Hepatocyte (in vitro differentiated cells): ENCODE data around the gene DNAJC30. TPM values are rescaled to one million over a fixed set of nuclear protein-coding genes. Genes with fewer than 3 reads are reported as not detected.
"Not testable (repeated sequence)": the region's sequence is repeated elsewhere in the genome, so short reads cannot be mapped to it uniquely, and the experiment has no call there.

ENCODE experiments used
- DNase-seq: peaks from one replicate; pipeline ENCODE4 v3.0.0-alpha.2; 2016; ENCODE audit warnings: low spot score
- H2AFZ ChIP-seq: fragments of 200-600 bp; sonication (generic); 2 replicates; pipeline ENCODE4 v1.6.0; 2016; ENCODE audit warnings: antibody characterized with exemption, mild to moderate bottlenecking
- H3K27ac ChIP-seq: fragments of 200-600 bp; sonication (generic); 2 replicates; pipeline ENCODE4 v1.5.1; 2016; ENCODE audit warnings: mild to moderate bottlenecking
- H3K27me3 ChIP-seq: fragments of 200-600 bp; sonication (generic); 2 replicates; pipeline ENCODE4 v1.6.1; 2016
- H3K36me3 ChIP-seq: fragments of 200-600 bp; sonication (generic); replicated peaks from 2 replicates; pipeline ENCODE4 v1.5.1; 2016; ENCODE audit warnings: low read depth; ENCODE audit not compliant: insufficient read depth
- H3K4me1 ChIP-seq: fragments of 200-600 bp; sonication (generic); 2 replicates; pipeline ENCODE4 v1.5.1; 2016; ENCODE audit warnings: mild to moderate bottlenecking, moderate library complexity; ENCODE audit not compliant: insufficient read depth
- H3K4me2 ChIP-seq: fragments of 200-600 bp; sonication (generic); 2 replicates; pipeline ENCODE4 v1.6.0; 2016
- H3K4me3 ChIP-seq: fragments of 200-600 bp; sonication (generic); 2 replicates; pipeline ENCODE4 v1.5.1; 2016; ENCODE audit warnings: mild to moderate bottlenecking
- H3K79me2 ChIP-seq: fragments of 200-600 bp; sonication (generic); 2 replicates; pipeline ENCODE4 v1.6.0; 2017; ENCODE audit warnings: mild to moderate bottlenecking
- H3K9me2 ChIP-seq: fragments of 200-600 bp; sonication (generic); replicated peaks from 2 replicates; pipeline ENCODE4 v1.6.0; 2017; ENCODE audit warnings: mild to moderate bottlenecking; ENCODE audit not compliant: insufficient read depth
- H3K9me3 ChIP-seq: fragments of 200-600 bp; sonication (generic); 2 replicates; pipeline ENCODE4 v1.5.1; 2016; ENCODE audit warnings: low read depth, mild to moderate bottlenecking
- H4K20me1 ChIP-seq: fragments of 200-600 bp; sonication (generic); 2 replicates; pipeline ENCODE4 v1.6.0; 2016; ENCODE audit warnings: mild to moderate bottlenecking; ENCODE audit not compliant: insufficient read depth, poor library complexity, severe bottlenecking
- CTCF ChIP-seq: fragments of 200-600 bp; sonication (generic); IDR thresholded peaks from 2 replicates; pipeline ENCODE4 v1.5.1; 2016; ENCODE audit warnings: antibody characterized with exemption, mild to moderate bottlenecking; ENCODE audit not compliant: poor library complexity
- EZH2 ChIP-seq: fragments of 200-600 bp; sonication (generic); IDR thresholded peaks from 2 replicates; pipeline ENCODE4 v1.6.1; 2016; ENCODE audit warnings: antibody characterized with exemption, mild to moderate bottlenecking, borderline replicate concordance
- EZH2phosphoT487 ChIP-seq: fragments of 200-600 bp; sonication (generic); IDR thresholded peaks from one replicate; pipeline ENCODE4 v1.6.1; 2018; ENCODE audit warnings: antibody characterized with exemption, mild to moderate bottlenecking, low read depth, moderate library complexity; ENCODE audit not compliant: unreplicated experiment, severe bottlenecking
- WGBS: methylation state at CpG from one replicate; pipeline ENCODE4 v1.1.6; 2016; ENCODE audit warnings: low lambda C conversion rate; ENCODE audit errors: missing lambda C conversion rate; 5-methylcytosine and 5-hydroxymethylcytosine counted together
- polyA plus RNA-seq: library from polyadenylated mRNA; unstranded; fragments of >200 nt; fragmentation: Nextera tagmentation; extraction: Ambion mirVana; gene quantifications from 2 replicates; pipeline ENCODE4 v1.2.1, GENCODE V29; 2016
- total RNA-seq: library from RNA; depleted of rRNA; stranded (reverse); fragments of >200 nt; gene quantifications from 2 replicates; pipeline ENCODE4 v1.2.3, GENCODE V29; 2014

DNAJC30 gene
- total and polyA plus RNA-seq, 2 experiments from 2014 or later, result 3.0 to 13.9 TPM

- Histone ChIP-seq H3K36me3 (no peaks in the 10 kb centered on the region), H3K27me3 (no peaks in the 10 kb centered on the region), H3K27ac (no peak overlapping the region), H3K4me1 (peaks cover 8% of the 10 kb centered on the region), H3K9me2 (no peaks in the 10 kb centered on the region), H2AFZ (peak overlapping the region; percentile 71), H3K79me2 (peaks cover 8% of the 10 kb centered on the region), H3K9me3 (no peaks in the 10 kb centered on the region), H3K4me3 (peak overlapping the region; percentile 83), H3K4me2 (peak overlapping the region; percentile 93), H4K20me1 (no peaks in the 10 kb centered on the region)
- TF ChIP-seq EZH2, result no peak
- TF ChIP-seq CTCF, result no peak
- TF ChIP-seq EZH2phosphoT487, result no peak
- 2% methylated on average over 6 of the region's 52 CpGs for WGBS
- DNase-seq, result peak; percentile 44
Observed at GRCh38 chr7:73668103-73668885, 15.0 kb downstream of the DNAJC30 start.

DNA sequence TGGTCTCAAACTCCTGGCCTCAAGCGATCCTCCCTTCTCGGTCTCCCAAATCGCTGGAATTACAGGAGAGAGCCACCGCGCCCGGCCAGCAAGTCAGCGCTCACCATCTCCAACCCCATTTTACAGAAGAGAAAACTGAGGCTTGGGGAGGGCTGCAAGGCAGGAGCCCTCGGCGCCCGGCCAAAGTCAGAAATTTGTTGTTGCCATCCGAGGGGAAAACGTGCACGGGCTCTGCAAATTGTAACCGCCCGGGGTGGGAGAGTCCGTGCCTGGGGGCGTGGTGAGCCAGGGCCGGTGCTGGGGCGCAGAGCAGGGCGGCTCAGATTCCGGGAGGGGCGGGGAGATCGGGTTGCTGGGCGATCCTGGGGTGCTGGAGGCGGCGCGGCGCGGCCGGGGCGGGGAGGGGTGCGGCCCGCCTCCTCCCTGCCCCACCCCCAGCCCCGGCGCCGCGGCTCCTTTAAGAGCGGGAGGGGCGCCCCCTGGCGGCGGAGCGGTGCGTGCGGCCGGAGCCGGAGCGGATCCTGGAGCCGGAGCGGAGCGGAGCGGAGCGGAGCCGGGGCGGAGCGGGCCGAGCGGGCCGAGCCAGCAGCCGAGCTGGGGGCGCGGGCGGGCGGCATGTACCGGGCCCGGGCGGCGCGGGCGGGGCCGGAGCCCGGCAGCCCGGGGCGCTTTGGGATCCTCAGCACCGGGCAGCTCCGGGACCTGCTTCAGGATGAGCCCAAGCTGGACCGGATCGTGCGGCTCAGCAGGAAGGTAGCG is 15.7 kb downstream of the DNAJC30 start, which contains the start of gene VPS37D:
Gene VPS37D (plus strand): TSS at position 488 of the 759 bp plus-strand sequence. CDS start 128 bp downstream, at position 616.
- Histone ChIP-seq H3K9me2 (no peaks in the 10 kb centered on the region), H3K79me2 (peaks cover 8% of the 10 kb centered on the region), H4K20me1 (no peaks in the 10 kb centered on the region), H3K9me3 (no peaks in the 10 kb centered on the region), H3K36me3 (no peaks in the 10 kb centered on the region), H3K27me3 (no peaks in the 10 kb centered on the region), H2AFZ (peak within 1 kb of the TSS; percentile 71), H3K4me2 (peak within 1 kb of the TSS; percentile 93), H3K4me3 (peak within 1 kb of the TSS; percentile 83), H3K4me1 (peaks cover 8% of the 10 kb centered on the region), H3K27ac (no peak within 1 kb of the TSS)
- TF ChIP-seq CTCF (peak; percentile 73), EZH2phosphoT487 (no peak)
- WGBS, result 15% methylated on average over 18 of the region's 79 CpGs
- peak; percentile 97 for DNase-seq

DNA sequence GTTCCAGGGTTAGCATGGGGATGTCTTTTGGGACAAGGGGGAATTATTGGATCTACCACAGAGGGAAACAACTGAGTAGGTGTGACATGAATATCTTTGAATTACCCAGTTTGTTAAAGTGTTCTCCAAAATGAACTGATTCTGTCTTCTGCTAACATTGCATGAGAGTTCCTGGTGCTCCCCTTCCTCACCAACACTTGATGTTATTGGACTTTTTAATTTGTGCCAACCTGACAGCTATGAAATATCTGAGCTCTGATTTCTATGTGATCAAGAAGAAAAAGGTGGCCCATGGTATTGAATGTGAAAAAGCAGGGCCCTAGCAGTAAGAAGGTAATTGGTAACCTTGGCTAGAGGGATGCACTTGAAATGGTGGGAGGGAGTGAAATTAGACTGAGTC is 20.2 kb downstream of the DNAJC30 start:
- Histone ChIP-seq H3K27me3 (no peaks in the 10 kb centered on the region), H3K79me2 (no peaks in the 10 kb centered on the region), H2AFZ (no peak overlapping the region), H3K9me2 (no peaks in the 10 kb centered on the region), H3K36me3 (no peaks in the 10 kb centered on the region), H3K9me3 (no peaks in the 10 kb centered on the region), H3K4me2 (no peak overlapping the region), H3K4me1 (no peaks in the 10 kb centered on the region), H4K20me1 (no peaks in the 10 kb centered on the region), H3K27ac (no peak overlapping the region), H3K4me3 (no peak overlapping the region)
- no peak for TF ChIP-seq EZH2phosphoT487
- no peak for TF ChIP-seq CTCF
- TF ChIP-seq EZH2, result no peak
- DNase-seq, result no peak

GRCh38 chr7:73660594-73660993 is 22.7 kb downstream of the DNAJC30 start:
- H3K4me1 ChIP-seq, H4K20me1 ChIP-seq, H3K4me2 ChIP-seq, H3K9me3 ChIP-seq, H3K9me2 ChIP-seq, DNase-seq, H3K36me3 ChIP-seq, H3K27ac ChIP-seq, H3K79me2 ChIP-seq, H3K4me3 ChIP-seq, H2AFZ ChIP-seq, H3K27me3 ChIP-seq: not testable (repeated sequence)
- 87% methylated on average over 4 of the region's 4 CpGs for WGBS
